ENCODE data around the gene MLANA.

DNA sequence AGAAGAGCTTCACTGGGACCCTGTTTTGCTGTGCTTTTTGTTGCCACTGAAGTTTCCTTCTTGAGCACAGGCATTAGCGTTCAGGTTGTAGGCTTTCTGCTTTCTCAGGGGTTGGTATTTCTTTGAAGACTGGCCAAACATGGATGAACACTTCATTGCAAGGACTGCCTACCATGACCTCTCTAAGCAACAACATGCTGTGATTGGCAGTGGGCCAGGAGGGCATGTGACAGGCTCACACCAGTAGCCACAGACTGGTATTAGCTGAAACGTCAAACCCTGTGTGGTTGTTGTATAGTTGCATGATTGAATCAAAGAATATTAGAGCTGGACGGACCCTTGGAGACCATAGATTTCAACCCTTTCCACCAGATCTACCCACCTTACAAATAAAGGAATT is 20.0 kb upstream of the MLANA start:
- TF ChIP-seq POLR2AphosphoS5 (IDR thresholded peaks at IDR 0.05; ENCODE audit: low read depth, low read length) (no peak), SPI1 (IDR thresholded peaks at IDR 0.05; ENCODE audit: low read depth, low read length) (no peak), POLR2A (IDR thresholded peaks at IDR 0.05; ENCODE audit: low read depth, low read length) (no peak), TAF1 (IDR thresholded peaks at IDR 0.05; ENCODE audit: low read depth, low read length) (no peak), PAX5 (IDR thresholded peaks at IDR 0.05; ENCODE audit: insufficient read depth, low read length, severe bottlenecking) (no peak)

Measured in GM12891 (cell line).